NAMALWA (cell line): Measurements from ENCODE around the gene FUT2.
"Not testable (repeated sequence)": the region's sequence is repeated elsewhere in the genome, so short reads cannot be mapped to it uniquely, and the experiment has no call there.

Experiments used
- DNase-seq: peaks from one replicate; pipeline ENCODE4 v3.0.0-alpha.2; 2015; ENCODE audit warnings: low spot score

Gene FUT2

DNA sequence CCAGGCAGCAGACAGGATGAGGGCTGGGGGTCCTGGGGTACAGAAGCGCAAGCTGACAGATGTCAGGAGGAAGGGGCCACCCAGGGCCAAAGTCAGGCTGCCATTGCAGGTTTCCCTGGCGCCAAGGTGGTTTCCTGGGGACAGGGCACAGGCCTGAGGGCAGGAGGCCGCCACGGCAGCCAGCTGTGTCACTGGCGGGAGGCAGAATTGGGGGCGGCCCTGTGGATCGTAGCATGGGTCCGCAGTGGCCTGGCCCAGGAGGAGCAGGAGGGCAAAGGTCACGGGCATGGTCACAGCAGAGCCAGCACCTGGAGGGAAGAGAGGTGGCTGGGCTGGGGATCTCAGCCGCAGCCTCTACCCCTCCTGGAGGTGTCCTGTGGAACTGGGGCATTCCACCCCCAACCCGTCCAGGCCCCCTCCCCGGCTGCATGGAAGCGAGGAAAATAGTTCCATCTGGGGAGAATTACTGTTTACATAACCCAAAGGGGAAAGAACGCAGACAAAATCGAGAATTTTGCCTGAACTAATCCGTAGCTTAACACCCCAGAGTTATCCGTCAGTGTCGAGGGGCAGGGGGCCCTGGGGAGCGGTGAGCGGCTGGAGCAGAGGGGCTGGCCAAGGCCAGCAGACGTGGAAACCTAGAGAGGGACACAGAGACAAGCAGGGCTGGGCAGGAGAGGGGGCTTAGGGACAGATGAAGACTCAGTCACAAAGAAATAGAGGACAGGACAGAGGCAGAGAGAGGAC lies 24.9 kb upstream of the FUT2 start:
- DNase-seq: no peak

DNA sequence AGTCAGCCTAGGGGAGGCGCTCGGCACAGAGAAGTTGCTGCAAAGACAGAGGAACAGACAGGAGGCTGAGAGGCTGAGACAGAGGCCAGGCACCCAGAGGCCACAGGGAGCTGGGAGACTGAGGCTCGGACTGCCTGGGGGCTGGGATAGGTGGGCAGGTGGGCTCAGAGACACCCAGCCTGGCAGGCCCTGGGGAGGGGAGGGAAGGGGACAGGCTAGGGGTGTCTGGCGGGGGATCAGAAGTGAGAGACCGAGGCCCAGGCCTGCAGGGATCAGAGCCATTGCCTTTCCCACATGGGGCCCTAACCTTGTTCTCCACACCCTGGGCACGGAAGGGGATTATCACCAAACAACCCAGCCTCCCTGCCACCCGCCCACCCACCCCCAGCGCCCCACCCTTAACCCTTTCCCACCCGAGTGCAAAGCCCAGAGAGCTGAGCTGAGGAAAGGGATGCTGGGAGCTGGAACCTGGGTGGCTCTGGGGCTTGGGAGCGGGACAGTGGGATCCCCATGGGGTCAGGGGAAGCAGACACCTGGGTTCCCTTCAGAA lies 24.2 kb upstream of the FUT2 start:
- DNase-seq: no peak

DNA sequence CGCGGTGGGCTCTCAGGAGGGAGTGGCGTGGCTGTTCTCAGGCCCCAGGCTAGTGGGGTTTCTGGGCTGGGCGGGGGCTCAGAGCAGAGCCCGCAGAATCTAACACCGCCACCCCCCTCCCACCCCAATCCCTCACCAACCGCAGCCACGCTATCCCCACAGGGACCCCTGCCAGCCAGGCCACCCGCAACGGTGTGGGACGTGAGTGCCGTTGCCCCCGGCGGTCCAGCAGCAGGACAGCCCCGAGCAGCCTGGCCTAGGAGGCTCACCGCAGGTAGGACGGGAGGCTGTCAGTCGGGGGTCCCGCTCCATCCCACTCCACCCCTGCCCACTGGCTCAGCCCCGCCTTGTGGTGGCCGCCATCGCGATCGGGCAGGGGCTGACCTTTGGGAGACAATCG lies 22.8 kb upstream of the FUT2 start, which contains the start of gene NTN5:
NTN5 (minus strand) TSS at position 24 of the 400 bp plus-strand sequence. CDS start 2,031 bp downstream, outside the sequence.
- no peak for DNase-seq

DNA sequence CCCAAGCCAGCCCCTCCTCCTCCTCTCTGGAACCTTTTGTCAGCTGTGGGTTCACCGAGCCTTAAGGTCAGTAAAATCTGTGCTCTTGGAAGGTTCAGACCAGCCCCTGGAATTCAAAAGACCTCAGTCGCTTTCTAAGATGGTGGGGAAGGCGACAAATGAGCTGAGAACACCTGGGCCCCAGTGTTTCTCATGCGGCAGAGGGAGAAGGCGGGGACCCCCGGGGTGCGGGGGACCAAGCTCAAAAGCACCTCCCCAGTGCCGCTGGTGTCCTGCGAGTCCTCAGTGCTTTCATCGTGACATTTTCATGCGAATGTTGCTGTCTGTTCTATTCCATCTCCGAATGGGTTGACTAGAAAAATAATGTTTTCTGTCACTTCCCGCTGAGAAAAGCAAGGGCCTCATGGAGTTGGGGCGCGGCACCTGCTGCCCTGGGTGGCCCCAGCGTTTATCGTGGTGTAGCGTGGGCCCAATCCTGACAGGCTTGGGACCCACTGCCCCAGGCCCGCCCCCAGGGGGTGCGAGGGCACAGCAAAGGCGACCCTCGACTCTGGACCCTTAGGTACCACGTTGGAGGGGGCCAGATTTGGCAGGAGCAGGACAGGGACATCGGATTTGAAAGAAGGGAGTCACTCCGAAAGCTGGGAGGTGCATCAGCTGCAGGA lies 22.2 kb upstream of the FUT2 start:
- no peak for DNase-seq

DNA sequence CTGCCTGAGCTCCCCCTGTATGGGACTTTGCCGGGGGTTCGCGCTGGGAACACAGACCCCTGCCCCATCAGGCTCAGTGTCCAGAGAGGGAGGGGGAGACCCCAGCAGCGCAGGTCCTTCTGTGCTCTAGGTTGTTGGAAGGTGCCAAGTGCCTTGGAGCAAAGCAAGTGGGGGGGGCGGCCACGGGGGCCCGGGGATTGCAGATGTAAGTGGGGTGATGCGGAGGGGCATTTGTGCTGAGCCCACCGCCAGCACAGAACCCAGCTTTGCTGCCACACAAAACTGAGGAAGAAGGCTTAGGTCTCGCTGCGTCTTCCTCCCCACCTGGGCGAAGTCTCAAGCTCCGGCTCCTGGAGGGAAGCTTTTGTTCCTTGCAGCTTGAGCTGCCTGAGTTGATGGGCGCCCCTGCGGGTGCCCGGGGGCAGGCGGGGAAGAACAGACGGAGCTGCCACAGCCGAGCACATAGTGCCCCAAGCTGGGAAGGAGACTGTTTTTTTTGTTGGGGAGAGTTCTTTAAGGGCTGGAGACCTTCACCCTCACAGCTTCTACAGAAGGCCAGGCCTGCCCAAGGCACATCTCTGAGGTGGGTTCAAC lies 21.5 kb upstream of the FUT2 start:
- DNase-seq: no peak

DNA sequence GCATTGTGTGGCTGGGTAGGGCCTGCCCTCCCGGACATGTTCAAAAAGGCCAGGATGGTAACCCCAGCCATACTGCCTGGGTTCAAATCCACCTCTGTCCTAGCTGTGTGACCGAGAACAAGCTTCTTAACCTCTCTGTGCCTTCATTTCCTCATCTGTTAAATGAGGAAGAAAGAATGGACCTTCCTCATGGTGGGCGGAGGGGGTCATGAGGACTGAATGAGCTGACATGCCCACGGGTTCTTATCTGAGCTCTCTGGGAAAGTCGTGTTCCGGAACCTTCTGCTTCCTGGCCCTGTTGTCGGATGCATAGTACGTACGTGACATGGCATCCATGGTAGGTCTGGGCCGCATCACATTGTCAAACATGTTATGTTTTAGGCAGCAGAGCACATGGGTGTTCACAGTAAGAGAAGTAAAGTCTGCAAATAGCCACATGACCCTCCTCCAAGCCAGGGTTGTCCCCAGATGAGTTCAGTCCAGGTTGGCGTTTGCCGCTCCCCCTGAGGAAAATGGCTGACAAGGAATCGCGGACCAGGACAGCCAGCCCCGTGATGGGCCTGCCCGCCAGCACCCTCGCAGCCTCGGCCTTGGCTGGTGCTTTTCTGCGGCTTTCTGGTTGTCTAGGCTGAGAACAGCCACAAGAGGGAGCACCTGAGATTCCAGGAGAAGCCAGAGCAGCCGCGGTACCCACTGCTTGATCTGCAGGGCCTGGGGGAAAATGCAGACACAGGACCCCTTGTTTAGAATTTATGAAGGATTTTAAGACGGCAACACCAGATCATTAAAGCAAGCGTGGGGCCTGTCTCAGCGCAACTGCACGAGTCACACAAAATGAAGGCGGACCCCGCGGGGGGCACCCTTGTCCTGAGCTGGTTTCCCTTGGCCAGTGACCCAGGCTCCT lies 20.6 kb upstream of the FUT2 start:
- peak; percentile 90 for DNase-seq

DNA sequence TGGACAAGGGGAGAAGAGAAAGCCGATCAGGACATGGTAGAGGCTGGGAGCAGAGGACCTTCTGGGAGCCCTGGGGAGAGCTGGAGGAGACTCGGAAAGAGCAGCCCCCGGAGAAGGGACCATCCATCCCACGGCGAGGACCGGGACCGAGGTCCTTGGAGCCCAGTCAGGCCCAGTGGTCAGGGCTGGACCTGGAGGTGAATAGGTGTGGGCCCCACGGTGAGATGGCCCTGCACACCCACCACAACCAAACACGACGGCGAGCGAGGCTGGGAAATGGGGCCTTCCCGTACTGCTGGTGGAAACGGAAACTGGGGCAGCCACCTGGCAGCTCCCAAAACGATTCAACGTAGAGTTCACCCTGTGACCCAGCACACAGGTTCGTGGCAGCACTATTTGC lies 19.3 kb upstream of the FUT2 start:
- DNase-seq: no peak

DNA sequence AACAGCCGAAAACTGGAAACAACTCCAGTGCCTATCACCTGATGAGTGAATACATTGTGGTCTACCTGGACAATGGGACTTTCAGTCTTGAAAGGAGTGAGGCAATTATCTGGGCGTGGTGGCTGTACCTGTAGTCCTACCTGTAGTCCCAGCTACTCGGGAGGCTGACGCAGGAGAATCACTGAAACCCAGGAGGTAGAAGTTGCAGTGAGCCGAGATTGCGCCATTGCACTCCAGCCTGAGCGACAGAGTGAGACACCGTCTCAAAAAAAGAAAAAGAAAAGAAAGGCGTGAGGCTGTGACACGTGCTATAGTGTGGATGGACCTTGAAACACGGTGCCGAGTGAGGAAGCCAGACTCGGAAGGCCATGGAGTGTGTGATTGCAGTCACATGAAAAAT lies 18.9 kb upstream of the FUT2 start:
- no peak for DNase-seq

DNA sequence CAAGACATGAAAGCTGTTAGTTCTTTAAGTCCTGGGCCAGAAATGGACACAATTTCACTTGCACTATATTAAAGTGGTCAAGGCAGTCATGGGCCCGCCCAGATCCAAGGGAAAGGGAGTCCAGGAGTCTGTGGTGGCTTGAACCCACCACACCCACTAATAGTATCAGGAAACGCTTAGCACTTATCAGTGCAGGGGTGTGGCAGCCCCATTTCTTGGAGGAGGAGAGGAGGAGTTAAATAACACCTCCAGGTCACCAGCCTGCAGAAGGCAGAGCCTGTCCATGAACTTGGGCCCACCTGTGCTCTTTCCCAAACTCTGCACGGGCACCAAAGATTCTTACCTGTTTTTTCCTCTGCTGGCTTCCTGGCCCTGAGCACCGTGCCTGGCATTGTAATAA lies 17.6 kb upstream of the FUT2 start:
- no peak for DNase-seq

DNA sequence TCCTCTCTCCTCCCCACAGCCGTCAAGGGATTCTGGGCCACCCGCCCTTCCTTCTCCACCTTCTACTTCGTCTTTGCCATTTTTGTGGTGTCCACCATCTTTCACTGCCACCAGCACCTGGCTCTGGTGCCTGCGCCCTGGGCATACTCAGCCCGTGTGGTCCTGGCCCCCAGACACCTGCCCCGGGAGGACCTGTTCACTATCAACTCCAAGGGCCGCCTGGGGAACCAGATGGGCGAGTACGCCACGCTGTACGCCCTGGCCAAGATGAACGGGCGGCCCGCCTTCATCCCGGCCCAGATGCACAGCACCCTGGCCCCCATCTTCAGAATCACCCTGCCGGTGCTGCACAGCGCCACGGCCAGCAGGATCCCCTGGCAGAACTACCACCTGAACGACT lies 15.8 kb upstream of the FUT2 start:
- DNase-seq: not testable (repeated sequence)

DNA sequence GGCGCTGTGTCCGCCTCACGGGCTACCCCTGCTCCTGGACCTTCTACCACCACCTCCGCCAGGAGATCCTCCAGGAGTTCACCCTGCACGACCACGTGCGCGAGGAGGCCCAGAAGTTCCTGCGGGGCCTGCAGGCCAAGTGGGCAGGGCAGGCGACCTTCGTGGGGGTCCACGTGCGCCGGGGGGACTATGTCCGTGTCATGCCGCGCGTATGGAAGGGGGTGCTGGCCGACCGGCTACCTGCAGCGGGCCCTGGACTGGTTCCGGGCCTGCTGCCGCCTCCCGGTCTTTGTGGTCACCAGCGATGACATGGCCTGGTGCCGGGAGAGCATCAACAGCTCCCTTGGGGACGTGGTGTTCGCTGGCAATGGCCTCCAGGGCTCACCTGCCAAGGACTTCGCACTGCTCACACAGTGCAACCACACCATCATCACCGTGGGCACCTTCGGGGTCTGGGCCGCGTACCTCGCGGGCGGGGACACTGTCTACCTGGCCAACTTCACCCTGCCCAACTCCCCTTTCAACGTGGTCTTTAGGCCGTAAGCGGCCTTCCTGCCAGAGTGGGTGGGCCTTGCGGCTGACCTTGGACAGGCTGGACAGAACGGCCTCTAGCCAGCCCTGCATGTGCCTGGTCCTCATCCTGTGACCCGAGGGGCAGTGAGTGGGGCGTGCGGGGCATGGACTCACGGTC lies 15.2 kb upstream of the FUT2 start:
- no peak for DNase-seq

DNA sequence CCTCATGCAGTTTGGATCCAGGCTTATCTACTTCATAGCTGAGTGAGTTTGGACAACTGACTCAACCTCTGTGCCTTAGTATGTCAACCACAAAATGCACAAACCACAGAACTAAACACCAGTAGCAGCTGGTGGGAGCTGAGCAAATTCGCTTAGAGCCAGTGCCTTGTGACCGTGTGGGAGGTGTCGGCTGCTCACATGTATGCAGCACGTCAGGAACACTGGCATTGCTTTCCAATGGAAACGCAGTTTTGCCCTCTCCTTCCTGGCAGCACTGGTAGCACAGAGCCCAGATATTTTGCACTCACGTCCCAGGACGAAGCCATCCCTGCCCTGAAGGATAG lies 14.7 kb upstream of the FUT2 start:
- peak; percentile 60 for DNase-seq

DNA sequence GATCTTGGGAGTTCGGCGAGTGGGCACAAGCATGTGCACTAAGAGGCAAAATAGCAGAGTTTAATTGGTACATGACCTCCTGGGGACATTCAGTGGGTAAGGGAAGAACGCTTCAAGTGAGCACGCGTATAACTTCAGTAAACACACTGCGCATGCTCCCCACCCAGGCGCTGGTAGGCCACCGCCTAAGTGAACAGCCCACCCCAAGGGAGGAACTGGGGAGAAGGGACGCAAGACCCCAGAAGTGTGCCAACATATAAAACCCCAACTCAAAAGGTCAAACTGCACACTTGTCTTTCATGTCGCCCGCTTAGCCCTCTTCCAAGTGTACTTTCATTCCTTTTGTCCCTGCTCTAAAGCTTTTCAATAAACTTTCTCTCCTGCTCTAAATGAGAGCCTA lies 12.4 kb upstream of the FUT2 start:
- no peak for DNase-seq

DNA sequence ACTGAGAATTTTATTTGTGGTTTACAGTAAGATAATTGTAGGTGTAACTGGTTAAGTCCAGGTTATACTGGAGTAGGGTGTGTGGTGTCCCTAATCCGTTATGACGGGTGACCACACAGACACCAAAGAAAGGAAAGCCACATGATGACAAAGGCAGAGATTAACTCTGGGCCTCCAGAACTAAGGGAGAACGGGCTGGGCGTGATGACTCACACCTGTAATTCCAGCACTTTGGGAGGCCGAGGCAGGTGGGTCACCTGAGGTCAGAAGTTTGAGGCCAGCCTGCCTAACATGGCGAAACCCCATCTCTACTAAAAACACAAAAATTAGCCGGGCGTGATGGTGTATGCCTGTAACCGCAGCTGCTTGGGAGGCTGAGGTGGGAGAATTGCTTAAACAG lies 10.2 kb upstream of the FUT2 start:
- no peak for DNase-seq

DNA sequence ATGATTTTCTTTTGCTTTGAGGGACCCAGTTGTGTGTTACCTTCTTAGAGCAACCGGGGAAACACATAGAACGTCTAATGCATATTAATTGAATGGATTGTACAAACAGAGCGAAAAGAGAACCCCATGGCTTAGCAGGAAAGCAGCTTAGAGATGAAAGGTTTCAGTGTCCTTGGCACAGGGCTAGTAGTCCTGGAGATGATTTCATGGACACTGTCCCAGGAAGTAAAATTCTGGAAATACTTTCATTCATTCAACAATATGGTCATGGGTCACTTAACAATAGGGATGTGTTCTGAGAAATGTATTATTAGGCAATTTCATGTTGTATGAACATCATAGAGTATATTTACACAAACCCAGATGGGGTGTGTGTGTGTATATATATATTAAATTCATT lies 9.7 kb upstream of the FUT2 start:
- DNase-seq: no peak

DNA sequence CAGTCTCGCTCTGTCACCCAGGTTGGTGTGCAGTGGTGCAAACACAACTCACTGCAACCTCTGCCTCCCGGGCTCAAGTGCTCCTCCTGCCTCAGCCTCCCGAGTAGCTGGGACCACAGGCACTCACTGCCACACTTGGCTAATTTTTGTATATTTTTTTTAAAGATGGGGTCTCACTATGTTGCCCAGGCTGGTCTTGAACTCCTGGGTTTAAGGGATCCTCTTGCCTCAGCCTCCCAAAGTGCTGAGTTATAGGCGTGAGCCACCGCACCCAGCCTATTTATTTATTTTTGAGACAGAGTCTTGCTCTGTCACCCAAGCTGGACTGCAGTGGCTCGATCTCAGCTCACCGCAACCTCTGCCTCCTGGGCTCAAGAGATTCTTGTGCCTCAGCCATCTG lies 9.1 kb upstream of the FUT2 start:
- DNase-seq: not testable (repeated sequence)

DNA sequence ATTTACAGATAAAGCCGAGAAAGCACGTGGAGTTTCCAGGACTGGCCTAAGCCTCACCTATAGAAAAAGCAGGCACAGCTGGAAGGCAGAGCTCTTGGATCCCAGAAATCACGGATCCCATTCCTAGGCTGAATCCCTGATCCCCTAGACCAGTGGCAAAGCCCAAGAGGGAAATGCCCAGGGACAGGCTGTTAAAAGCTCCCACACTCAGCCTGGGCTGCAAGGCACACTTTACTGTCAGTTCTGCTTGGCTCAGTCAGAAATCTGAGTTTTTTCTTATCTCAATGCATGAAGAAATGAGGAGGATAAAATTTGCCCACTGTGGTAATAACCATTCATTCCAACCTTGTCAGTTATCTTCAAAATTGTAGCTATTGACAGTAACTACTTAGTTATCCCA lies 8.0 kb upstream of the FUT2 start:
- no peak for DNase-seq

DNA sequence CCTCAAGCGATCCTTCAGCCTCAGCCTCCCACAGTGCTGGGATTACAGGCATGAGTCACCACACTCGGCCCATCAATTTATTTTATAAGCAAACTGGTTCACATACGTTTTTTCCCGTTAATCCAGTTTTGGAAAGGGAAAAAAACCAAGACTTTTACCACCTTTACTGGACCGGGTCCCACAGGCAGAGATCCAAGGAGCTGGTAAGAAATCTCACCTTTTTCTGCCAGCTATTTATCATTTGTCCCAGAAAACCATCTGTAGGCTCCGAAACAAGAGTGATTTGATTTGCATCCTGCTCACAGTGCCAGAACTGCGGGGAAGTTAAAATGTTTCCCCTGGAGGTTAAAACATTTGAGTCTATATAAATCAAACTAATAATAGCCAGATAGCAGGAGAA lies 6.3 kb upstream of the FUT2 start:
- no peak for DNase-seq

DNA sequence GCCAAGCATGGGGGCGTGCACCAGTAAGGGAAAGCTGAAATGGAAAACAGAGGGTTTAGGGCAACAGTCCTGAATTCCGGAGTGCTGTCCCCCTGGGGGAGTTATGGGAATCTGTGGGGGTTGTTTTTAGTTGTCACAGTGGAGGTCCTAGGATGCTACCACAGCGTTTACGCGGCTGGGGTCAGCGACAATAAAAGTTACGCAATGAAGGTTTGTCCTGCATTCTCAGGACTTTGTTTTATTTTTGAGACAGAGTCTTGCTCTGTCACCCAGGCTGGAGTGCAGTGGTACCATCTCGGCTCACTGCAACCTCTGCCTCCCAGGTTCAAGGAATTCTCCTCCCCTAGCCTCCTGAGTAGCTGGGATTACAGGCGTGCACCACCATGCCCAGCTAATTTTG lies 2.1 kb upstream of the FUT2 start:
- not testable (repeated sequence) for DNase-seq

DNA sequence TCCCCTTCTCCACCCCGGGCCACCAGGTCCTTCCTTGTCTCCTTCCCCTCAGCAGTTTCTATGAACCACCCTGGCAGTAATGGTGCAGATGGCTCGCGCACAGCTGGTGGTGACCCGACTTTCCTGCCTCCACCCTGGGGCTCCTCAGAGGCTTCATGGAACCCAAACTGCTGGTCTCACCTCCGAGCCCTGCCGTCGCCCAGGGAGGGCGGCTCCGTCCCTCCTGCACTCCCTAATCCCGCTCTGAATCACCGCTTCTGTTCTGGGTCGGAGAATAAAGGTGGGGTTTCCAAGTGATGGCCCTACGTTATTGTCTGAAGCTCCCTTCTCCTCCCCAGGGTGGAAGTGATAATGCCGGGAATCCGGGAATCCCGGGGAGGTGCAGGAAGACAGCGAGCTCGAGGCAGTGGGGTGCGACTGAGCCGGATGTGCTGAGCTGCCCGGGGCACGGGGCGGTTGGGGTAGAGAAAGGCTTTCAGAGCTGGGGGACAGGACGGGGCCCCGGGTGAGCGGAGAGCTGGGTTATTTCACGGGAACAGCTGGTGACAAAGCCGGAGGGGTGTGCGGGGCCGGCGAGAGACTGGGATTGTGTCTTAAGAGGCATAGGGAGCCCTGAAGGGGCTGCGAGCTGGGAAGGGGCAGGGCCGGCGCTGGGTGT lies 711 bp downstream of the FUT2 start:
- DNase-seq: no peak

DNA sequence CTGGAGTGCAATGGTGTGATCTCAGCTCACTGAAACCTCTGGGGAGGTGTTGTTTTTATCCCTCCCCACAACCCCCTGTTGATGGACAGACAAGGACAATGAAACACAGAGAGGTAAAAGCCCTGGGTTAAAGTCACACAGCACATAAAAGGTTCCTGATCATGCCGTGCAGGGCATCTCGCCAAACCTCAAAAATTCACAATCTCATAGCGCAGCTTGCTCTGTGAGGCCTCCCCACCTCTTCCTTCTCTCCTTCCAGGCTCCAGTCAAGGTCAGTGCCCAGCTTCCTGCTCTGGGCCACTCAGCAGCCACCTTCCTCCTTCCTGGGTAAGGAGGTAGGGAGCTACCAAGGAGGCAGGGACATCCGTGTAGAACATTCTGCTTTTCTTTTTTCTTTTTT lies 2.3 kb downstream of the FUT2 start:
- no peak for DNase-seq
